Progenitor cell of endocrine pancreas (in vitro differentiated cells): ENCODE measurements around the gene RPL19. TPM values are rescaled to one million over a fixed set of nuclear protein-coding genes. Genes with fewer than 3 reads are reported as not detected.
A peak's percentile ranks its signal among the peaks of the same experiment; 100 is the strongest.

ENCODE experiments used
- DNase-seq: peaks from one replicate; pipeline ENCODE4 v3.0.0; 2021; ENCODE audit warnings: low spot score; ENCODE audit not compliant: unreplicated experiment
- H3K27ac Mint-ChIP-seq: 2 replicates; pipeline ENCODE4 v1.8.0; 2021; ENCODE audit warnings: mild to moderate bottlenecking, moderate library complexity, mixed read lengths
- H3K27me3 Mint-ChIP-seq: 2 replicates; pipeline ENCODE4 v1.8.0; 2021; ENCODE audit warnings: mixed read lengths
- H3K36me3 Mint-ChIP-seq: 2 replicates; pipeline ENCODE4 v1.8.0; 2022; ENCODE audit warnings: mixed read lengths; ENCODE audit not compliant: insufficient read depth
- H3K4me1 Mint-ChIP-seq: 2 replicates; pipeline ENCODE4 v1.8.0; 2021; ENCODE audit warnings: low read depth, mixed read lengths
- H3K4me3 Mint-ChIP-seq: 2 replicates; pipeline ENCODE4 v1.8.0; 2021; ENCODE audit warnings: low read depth, mild to moderate bottlenecking, moderate library complexity, mixed read lengths
- H3K9me3 Mint-ChIP-seq: 2 replicates; pipeline ENCODE4 v1.8.0; 2021; ENCODE audit warnings: low read depth, mixed read lengths
- CTCF ChIP-seq: fragments of 200-600 bp; sonication (generic); IDR thresholded peaks from one replicate; pipeline ENCODE4 v1.5.0; 2021; ENCODE audit warnings: antibody characterized with exemption, mild to moderate bottlenecking; ENCODE audit not compliant: unreplicated experiment
- total RNA-seq: library from RNA; stranded (reverse); gene quantifications from 2 replicates; pipeline ENCODE4 v1.2.1, GENCODE V29; 2021

RPL19 gene
- total RNA-seq, 1 donor from 2014 or later, result 1,229 TPM

GRCh38 chr17:39153599-39154051 is 46.5 kb upstream of the RPL19 start:
- DNase-seq, result peak; percentile 98
- H3K27me3 Mint-ChIP-seq, result peaks cover 30% of the 10 kb centered on the region
- H3K9me3 Mint-ChIP-seq, result no peaks in the 10 kb centered on the region
- H3K4me1 Mint-ChIP-seq, result peaks cover 16% of the 10 kb centered on the region
- H3K36me3 Mint-ChIP-seq, result peaks cover 7% of the 10 kb centered on the region
- H3K4me3 Mint-ChIP-seq, result peak overlapping the region; percentile 95
- no peak for TF ChIP-seq CTCF
- peak overlapping the region; percentile 100 for H3K27ac Mint-ChIP-seq

GRCh38 chr17:39155654-39156053 is 44.4 kb upstream of the RPL19 start:
- peak overlapping the region; percentile 45 for H3K4me3 Mint-ChIP-seq
- TF ChIP-seq CTCF, result no peak
- no peak overlapping the region for H3K27ac Mint-ChIP-seq
- peaks cover 16% of the 10 kb centered on the region for H3K4me1 Mint-ChIP-seq
- H3K27me3 Mint-ChIP-seq, result peaks cover 11% of the 10 kb centered on the region
- no peak for DNase-seq
- H3K9me3 Mint-ChIP-seq, result no peaks in the 10 kb centered on the region
- H3K36me3 Mint-ChIP-seq, result peaks cover 7% of the 10 kb centered on the region

- TF ChIP-seq CTCF, result no peak
- Mint-ChIP-seq H3K27me3 (peaks cover 7% of the 10 kb centered on the region), H3K27ac (no peak overlapping the region), H3K36me3 (peaks cover 7% of the 10 kb centered on the region), H3K4me3 (no peak overlapping the region), H3K4me1 (peaks cover 16% of the 10 kb centered on the region), H3K9me3 (no peaks in the 10 kb centered on the region)
- no peak for DNase-seq
Measured at GRCh38 chr17:39156491-39156890, 43.6 kb upstream of the RPL19 start.

- Mint-ChIP-seq H3K9me3 (no peaks in the 10 kb centered on the region), H3K36me3 (peaks cover 7% of the 10 kb centered on the region)
- no peak for TF ChIP-seq CTCF
Measured at GRCh38 chr17:39158623-39159022, 41.5 kb upstream of the RPL19 start.

GRCh38 chr17:39161962-39162361 is 38.1 kb upstream of the RPL19 start:
- H3K4me1 Mint-ChIP-seq, result peaks cover 10% of the 10 kb centered on the region
- no peak overlapping the region for H3K27ac Mint-ChIP-seq
- TF ChIP-seq CTCF, result no peak
- peaks cover 25% of the 10 kb centered on the region for H3K27me3 Mint-ChIP-seq
- DNase-seq, result no peak
- H3K36me3 Mint-ChIP-seq, result no peaks in the 10 kb centered on the region
- no peaks in the 10 kb centered on the region for H3K9me3 Mint-ChIP-seq
- no peak overlapping the region for H3K4me3 Mint-ChIP-seq

More at GRCh38 chr17:39158623-39159022, 41.5 kb upstream of the RPL19 start:
- Mint-ChIP-seq H3K27ac (no peak overlapping the region), H3K27me3 (peaks cover 7% of the 10 kb centered on the region), H3K4me1 (peaks cover under 1% of the 10 kb centered on the region), H3K4me3 (no peak overlapping the region)
- no peak for DNase-seq
